PFSK-1 (cell line): ENCODE measurements around the gene AK3.

ENCODE experiments used
- POLR2AphosphoS5 ChIP-seq: IDR thresholded peaks from 2 replicates; pipeline ENCODE4 v1.6.1; 2012; ENCODE audit warnings: low read depth, mild to moderate bottlenecking, control low read depth, low read length, moderate library complexity
- SIN3A ChIP-seq: IDR thresholded peaks from 2 replicates; pipeline ENCODE4 v1.6.1; 2012; ENCODE audit warnings: mild to moderate bottlenecking, low read length, moderate library complexity, borderline replicate concordance; ENCODE audit not compliant: insufficient read depth
- TAF1 ChIP-seq: IDR thresholded peaks from 2 replicates; pipeline ENCODE4 v1.6.1; 2012; ENCODE audit warnings: low read length, control low read depth, borderline replicate concordance; ENCODE audit not compliant: insufficient read depth
- TF ChIP-seq, protein P1 (sequence below), 2 experiments: IDR thresholded peaks; 2 replicates each; pipeline versions ENCODE4 v1.6.1 to v1.8.0; 2011 to 2012; ENCODE audit warnings: low read depth in 2 of 2, low read length in 2 of 2, control low read depth in 1 of 2, inconsistent platforms in 1 of 2, mild to moderate bottlenecking in 1 of 2, moderate library complexity in 1 of 2; ENCODE audit not compliant: insufficient read depth in 1 of 2

DNA sequence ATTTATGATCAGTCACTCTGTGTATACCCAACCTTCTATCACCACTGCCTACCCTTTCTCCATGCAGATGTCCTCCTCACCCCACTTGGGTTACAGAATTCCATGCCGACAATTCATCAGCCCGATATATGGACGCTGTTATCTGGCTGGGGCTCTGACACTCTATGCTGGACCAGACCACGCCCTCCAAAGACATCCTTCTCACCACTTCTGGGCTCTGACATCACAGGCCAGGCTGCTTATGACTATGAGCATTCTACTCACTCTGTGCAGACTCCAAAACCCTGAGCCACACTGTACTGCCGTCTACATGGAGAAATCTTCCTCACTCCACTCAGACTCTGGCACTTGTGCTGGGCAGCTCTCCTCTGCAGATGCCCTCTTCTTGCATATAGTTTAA lies 7.6 kb upstream of the AK3 start:
- TF ChIP-seq SIN3A (no peak), TAF1 (no peak), POLR2AphosphoS5 (no peak)
- TF ChIP-seq, protein P1, sequence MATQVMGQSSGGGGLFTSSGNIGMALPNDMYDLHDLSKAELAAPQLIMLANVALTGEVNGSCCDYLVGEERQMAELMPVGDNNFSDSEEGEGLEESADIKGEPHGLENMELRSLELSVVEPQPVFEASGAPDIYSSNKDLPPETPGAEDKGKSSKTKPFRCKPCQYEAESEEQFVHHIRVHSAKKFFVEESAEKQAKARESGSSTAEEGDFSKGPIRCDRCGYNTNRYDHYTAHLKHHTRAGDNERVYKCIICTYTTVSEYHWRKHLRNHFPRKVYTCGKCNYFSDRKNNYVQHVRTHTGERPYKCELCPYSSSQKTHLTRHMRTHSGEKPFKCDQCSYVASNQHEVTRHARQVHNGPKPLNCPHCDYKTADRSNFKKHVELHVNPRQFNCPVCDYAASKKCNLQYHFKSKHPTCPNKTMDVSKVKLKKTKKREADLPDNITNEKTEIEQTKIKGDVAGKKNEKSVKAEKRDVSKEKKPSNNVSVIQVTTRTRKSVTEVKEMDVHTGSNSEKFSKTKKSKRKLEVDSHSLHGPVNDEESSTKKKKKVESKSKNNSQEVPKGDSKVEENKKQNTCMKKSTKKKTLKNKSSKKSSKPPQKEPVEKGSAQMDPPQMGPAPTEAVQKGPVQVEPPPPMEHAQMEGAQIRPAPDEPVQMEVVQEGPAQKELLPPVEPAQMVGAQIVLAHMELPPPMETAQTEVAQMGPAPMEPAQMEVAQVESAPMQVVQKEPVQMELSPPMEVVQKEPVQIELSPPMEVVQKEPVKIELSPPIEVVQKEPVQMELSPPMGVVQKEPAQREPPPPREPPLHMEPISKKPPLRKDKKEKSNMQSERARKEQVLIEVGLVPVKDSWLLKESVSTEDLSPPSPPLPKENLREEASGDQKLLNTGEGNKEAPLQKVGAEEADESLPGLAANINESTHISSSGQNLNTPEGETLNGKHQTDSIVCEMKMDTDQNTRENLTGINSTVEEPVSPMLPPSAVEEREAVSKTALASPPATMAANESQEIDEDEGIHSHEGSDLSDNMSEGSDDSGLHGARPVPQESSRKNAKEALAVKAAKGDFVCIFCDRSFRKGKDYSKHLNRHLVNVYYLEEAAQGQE (IDR thresholded peaks at IDR 0.05; ENCODE audit: insufficient read depth in 1 of 2, low read depth in 2 of 2, low read length in 2 of 2) = no peak
